Mucosa of rectum (tissue), 2 donors: ENCODE measurements around the gene DYNLT2.

Experiments
- H3K27ac ChIP-seq, 2 donors: one replicate each; pipeline ENCODE4 v1.7.0; 2013; ENCODE audit warnings: inconsistent platforms in 2 of 2, low read depth in 2 of 2, low read length in 2 of 2
- H3K27me3 ChIP-seq, 2 donors: one replicate each; pipeline ENCODE4 v1.7.0; 2013; ENCODE audit warnings: low read length in 2 of 2; ENCODE audit not compliant: control insufficient read depth in 2 of 2, insufficient read depth in 2 of 2
- H3K36me3 ChIP-seq, 2 donors: one replicate each; pipeline ENCODE4 v1.7.0; 2013; ENCODE audit warnings: low read length in 2 of 2; ENCODE audit not compliant: control insufficient read depth in 2 of 2, insufficient read depth in 2 of 2
- H3K4me1 ChIP-seq, 2 donors: one replicate each; pipeline ENCODE4 v1.7.0; 2013; ENCODE audit warnings: low read length in 2 of 2, mild to moderate bottlenecking in 1 of 2; ENCODE audit not compliant: control insufficient read depth in 2 of 2, insufficient read depth in 2 of 2
- H3K4me3 ChIP-seq, 2 donors: one replicate each; pipeline ENCODE4 v1.7.0; 2013; ENCODE audit warnings: low read length in 2 of 2
- H3K9ac ChIP-seq, 2 donors: one replicate each; pipeline ENCODE4 v1.7.0; 2013; ENCODE audit warnings: low read length in 2 of 2, low read depth in 1 of 2, mild to moderate bottlenecking in 1 of 2
- H3K9me3 ChIP-seq, 2 donors: one replicate each; pipeline ENCODE4 v1.7.0; 2013; ENCODE audit warnings: low read length in 2 of 2; ENCODE audit not compliant: control insufficient read depth in 2 of 2
- donor health status: healthy.
- donor health status: Normal muscosa, but diverticular disease.

The DYNLT2 gene

GRCh38 chr6:169741344-169741743 is 10.0 kb downstream of the DYNLT2 start:
- Histone ChIP-seq H3K9ac (no peak overlapping the region), H3K4me1 (no peaks in the 10 kb centered on the region), H3K27me3 (no peaks in the 10 kb centered on the region), H3K27ac (no peak overlapping the region), H3K9me3 (peaks cover 0 to 3% of the 10 kb centered on the region in 2 donors), H3K36me3 (no peaks in the 10 kb centered on the region), H3K4me3 (no peak overlapping the region)

- H3K27ac ChIP-seq, result no peak overlapping the region
- H3K36me3 ChIP-seq, result no peaks in the 10 kb centered on the region
- H3K9me3 ChIP-seq, result no peaks in the 10 kb centered on the region
- H3K4me3 ChIP-seq, result no peak overlapping the region
- H3K4me1 ChIP-seq, result no peaks in the 10 kb centered on the region
- H3K27me3 ChIP-seq, result no peaks in the 10 kb centered on the region
- no peak overlapping the region for H3K9ac ChIP-seq
These were observed 12.3 kb downstream of the DYNLT2 start for GRCh38 chr6:169738976-169739529.

GRCh38 chr6:169738204-169738975 is 13.0 kb downstream of the DYNLT2 start:
- Histone ChIP-seq H3K9me3 (no peaks in the 10 kb centered on the region), H3K4me1 (no peaks in the 10 kb centered on the region), H3K27ac (no peak overlapping the region), H3K36me3 (no peaks in the 10 kb centered on the region), H3K9ac (no peak overlapping the region), H3K4me3 (no peak overlapping the region), H3K27me3 (no peaks in the 10 kb centered on the region)

- Histone ChIP-seq H3K4me1 (peaks cover 0 to 5% of the 10 kb centered on the region in 2 donors), H3K27me3 (no peaks in the 10 kb centered on the region), H3K27ac (no peak overlapping the region), H3K9ac (no peak overlapping the region), H3K4me3 (no peak overlapping the region), H3K9me3 (no peaks in the 10 kb centered on the region), H3K36me3 (no peaks in the 10 kb centered on the region)
These were observed 21.4 kb downstream of the DYNLT2 start for GRCh38 chr6:169729961-169730360.

- Histone ChIP-seq H3K27ac (no peak overlapping the region), H3K4me3 (no peak overlapping the region), H3K9ac (no peak overlapping the region)
These were observed 24.4 kb downstream of the DYNLT2 start for GRCh38 chr6:169726963-169727362.

GRCh38 chr6:169726049-169726400 is 25.3 kb downstream of the DYNLT2 start:
- Histone ChIP-seq H3K27ac (no peak overlapping the region), H3K9ac (no peak overlapping the region)

More at GRCh38 chr6:169726963-169727362, 24.4 kb downstream of the DYNLT2 start:
- H3K4me1 ChIP-seq, result peaks cover 9 to 17% of the 10 kb centered on the region in 2 donors
- no peaks in the 10 kb centered on the region for H3K9me3 ChIP-seq
- H3K36me3 ChIP-seq, result no peaks in the 10 kb centered on the region
- no peaks in the 10 kb centered on the region for H3K27me3 ChIP-seq

GRCh38 chr6:169725125-169726048 is 26.0 kb downstream of the DYNLT2 start:
- H3K4me3 ChIP-seq, result peak overlapping the region; percentile 67 to 76
- H3K27ac ChIP-seq, result peak overlapping the region; percentile 69 to 83
- no peaks in the 10 kb centered on the region for H3K27me3 ChIP-seq
- no peaks in the 10 kb centered on the region for H3K36me3 ChIP-seq
- peak overlapping the region; percentile 61 to 67 for H3K9ac ChIP-seq
- H3K9me3 ChIP-seq, result no peaks in the 10 kb centered on the region
- H3K4me1 ChIP-seq, result peaks cover 12 to 17% of the 10 kb centered on the region in 2 donors

More at GRCh38 chr6:169726049-169726400, 25.3 kb downstream of the DYNLT2 start:
- Histone ChIP-seq H3K9me3 (no peaks in the 10 kb centered on the region), H3K36me3 (no peaks in the 10 kb centered on the region), H3K4me1 (peaks cover 12 to 17% of the 10 kb centered on the region in 2 donors), H3K27me3 (no peaks in the 10 kb centered on the region), H3K4me3 (no peak overlapping the region)

GRCh38 chr6:169724494-169725124 is 26.8 kb downstream of the DYNLT2 start, which contains the start of gene PHF10:
Gene PHF10, minus strand, starts transcription at chr6:169724500. Its CDS starts 569 bp downstream, at chr6:169723931.
- H3K27me3 ChIP-seq, result no peaks in the 10 kb centered on the region
- no peaks in the 10 kb centered on the region for H3K36me3 ChIP-seq
- peak within 1 kb of the TSS; percentile 85 to 88 for H3K27ac ChIP-seq
- no peaks in the 10 kb centered on the region for H3K9me3 ChIP-seq
- H3K4me3 ChIP-seq, result peak within 1 kb of the TSS; percentile 81 to 93
- peak within 1 kb of the TSS; percentile 80 to 88 for H3K9ac ChIP-seq
- H3K4me1 ChIP-seq, result peaks cover 12 to 15% of the 10 kb centered on the region in 2 donors

- H3K4me1 ChIP-seq, result peaks cover 12 to 15% of the 10 kb centered on the region in 2 donors
These were observed 27.3 kb downstream of the DYNLT2 start for GRCh38 chr6:169723991-169724493.

More at GRCh38 chr6:169723991-169724493, 27.3 kb downstream of the DYNLT2 start:
- H3K9ac ChIP-seq, result peak overlapping the region in 1 of 2 donors; percentile 80
- H3K4me3 ChIP-seq, result peak overlapping the region in 1 of 2 donors; percentile 50
- no peaks in the 10 kb centered on the region for H3K36me3 ChIP-seq
- H3K9me3 ChIP-seq, result no peaks in the 10 kb centered on the region
- no peaks in the 10 kb centered on the region for H3K27me3 ChIP-seq
- peak overlapping the region; percentile 85 to 87 for H3K27ac ChIP-seq
